Hematopoietic multipotent progenitor cell (in vitro differentiated cells): ENCODE results near the gene BANF2. TPM values are rescaled to one million over a fixed set of nuclear protein-coding genes. Genes with fewer than 3 reads are reported as not detected.
A peak's percentile ranks its signal among the peaks of the same experiment; 100 is the strongest.

Experiments used
- DNase-seq, 3 donors: peaks; one replicate each; pipeline ENCODE4 v3.0.0-alpha.2; 2011 to 2015; ENCODE audit warnings: low read depth in 2 of 3, low spot score in 2 of 3
- total RNA-seq: library from RNA; depleted of rRNA; stranded (reverse); fragments of >200 nt; gene quantifications from one replicate; pipeline ENCODE4 v1.2.3, GENCODE V29; 2012

BANF2 gene
- total RNA-seq, 1 donor: not detected

DNA sequence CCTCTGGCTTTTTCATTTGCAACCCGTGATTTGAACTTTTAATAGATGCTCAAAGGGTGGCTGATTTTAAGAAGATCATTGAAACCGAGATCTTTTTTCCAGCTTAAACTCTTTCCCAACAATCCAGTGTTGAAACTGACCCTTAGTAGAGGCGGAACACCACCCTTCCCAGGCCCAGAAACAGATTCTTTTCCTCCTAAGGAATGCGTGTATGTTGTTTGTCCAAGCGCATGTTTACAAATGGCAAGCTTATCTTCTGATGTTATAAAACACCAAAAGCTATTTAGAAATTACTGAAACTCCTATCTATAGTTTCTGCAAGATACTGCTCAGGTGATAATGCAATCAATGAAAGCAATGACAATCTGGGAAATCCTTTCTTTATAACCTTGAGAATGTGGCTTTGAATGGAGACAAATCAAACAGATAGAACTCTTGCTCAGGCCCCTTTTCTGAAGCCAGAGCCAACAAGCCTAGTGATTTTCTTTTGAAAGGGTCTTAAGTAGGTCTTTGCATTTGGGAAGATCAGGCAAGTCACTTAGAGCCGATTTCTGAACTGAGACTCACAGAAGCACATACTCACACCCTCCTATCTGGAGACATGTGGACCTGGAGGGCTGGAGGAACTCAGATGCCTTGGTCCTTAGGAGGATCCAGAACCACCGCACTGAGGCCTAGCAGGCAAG is 9.1 kb downstream of the BANF2 start:
- no peak for DNase-seq

DNA sequence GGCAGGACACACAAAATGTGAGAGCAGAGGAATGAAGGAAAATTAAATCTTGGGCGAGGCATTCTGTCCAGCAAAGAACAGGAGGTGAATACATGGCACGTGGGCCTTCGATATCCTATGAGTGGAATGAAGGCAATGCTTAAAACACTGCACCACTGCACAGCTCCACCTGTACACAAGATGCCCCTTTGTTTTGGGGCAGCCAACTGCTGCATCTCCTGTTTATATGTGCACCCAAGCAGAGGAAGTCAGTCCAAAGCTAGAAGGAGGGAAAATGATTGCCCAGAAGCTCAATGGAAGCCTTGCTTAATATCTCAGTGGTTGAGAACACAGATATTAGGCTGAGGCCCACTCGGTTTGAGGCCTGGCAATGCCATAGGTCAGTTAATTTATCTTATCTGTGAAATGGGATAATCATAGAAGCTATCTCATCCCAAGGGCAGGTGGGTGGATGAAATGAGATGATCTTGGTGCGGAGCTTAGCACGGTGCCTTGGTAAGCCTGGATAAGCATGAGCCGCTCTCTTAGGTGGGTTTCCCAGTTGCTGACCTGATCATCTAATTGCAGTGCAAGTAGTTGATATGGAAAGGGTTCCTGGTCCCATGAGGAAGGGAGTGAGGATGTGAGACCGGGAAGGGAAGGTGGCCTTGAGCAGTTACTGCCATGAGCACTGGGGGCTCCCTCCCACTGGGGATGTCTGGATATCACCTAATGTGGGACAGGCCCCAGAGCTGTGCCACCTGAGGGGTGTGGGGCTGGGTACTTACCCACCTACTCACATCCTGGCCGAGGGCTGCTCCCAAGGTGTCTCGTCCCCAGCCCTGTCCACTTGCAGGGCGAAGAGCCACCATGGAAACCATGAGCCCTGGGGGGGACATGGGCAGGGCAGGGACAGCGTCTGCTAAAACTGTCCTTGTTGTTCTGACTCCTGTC is 9.9 kb downstream of the BANF2 start:
- DNase-seq: no peak

DNA sequence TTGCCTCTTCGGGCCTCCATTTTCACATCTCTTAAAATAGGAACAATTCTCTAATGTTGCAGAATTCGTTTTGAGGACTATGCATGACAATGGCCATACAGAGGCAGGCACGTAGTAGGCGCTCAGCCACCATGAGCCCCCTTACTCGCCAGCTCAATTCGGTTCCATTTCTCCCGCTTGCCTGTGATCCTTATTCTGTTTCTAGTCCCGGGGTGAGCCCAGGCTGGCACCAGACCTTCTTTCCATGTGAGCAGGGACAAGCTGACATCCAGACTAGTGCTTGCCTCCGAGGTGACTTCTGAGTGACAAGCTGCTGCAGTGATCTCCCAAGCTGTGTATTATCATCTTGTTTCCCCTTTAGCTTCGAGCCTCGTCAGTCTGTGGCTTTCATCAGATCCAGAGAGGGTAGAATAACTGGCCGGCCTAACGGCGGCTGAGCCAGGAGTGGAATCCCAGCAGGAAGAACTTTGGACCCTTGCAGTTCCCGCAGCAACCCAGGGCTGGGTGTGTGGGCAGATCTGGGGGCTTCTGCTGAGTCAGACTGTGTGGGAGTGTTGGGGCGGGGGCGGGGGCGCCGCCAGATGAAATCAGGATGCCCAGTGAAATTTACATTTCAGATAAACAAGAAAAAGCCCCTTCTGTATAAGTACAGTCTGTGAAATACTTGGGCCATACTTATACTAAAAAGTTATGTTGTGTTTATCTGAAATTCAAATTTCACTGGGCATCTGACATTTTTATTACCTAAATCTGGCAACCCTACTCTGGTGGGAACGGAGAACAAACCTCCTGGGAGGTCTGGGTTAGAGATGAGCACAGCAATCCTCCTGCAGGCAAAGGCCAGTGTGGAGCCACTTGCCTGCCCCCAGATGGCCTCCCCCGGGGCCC is 10.9 kb downstream of the BANF2 start:
- DNase-seq: peak in 2 of 3 donors; percentile 10

DNA sequence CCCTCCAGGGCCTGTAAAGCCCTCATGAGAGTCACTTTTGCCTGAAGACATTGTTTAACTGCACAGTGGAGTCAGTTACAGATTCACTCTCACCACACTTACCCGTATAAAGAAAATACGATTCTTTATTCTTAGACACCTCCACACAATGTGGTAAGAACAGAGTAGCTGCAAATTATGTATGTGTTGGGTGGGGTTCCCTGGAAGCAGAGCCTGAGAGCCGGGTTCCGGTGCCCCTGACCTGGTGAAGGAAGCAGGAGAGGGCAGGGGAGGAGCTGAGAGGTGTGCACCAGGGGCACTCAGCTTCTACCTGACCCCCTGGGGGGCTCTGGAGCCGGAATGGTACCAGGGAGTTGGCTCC is 11.5 kb downstream of the BANF2 start:
- no peak for DNase-seq

DNA sequence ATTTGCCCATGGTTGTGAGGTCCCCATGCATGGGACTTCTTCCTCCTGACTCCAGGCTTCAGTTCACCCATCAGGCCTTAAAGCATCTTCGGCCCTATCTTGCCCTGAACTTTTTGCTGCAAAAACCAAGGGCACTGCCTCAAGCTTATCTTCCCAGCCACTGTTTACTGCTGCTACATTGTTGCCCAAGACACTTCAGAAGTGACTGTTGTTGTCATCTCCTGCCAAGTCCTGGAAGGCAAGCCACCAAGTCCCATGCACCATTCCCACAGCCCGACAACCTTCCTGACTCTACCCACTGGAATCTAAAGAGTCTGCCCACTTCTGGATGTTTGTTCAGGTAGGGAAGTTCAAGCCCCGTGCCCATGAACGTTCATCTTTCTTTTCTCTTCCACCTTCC is 12.4 kb downstream of the BANF2 start:
- no peak for DNase-seq

DNA sequence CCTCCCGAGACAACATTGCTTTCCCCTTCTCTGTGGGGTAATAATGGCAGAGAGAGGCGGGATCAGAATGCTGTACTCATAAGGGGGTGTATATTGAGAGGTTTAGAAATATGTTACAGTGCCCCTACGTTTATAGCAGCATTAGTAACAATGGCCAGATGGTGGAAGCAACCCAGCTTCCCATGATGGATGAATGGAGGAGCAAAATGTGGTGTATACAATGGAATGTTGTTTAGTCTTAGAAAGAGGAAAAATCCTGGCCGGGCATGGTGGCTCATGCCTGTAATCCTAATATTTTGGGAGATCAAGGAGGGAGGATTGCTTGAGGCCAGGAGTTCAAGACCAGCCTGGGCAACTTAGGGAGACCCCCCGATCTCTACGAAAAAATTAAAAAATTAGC is 12.9 kb downstream of the BANF2 start:
- DNase-seq: no peak

DNA sequence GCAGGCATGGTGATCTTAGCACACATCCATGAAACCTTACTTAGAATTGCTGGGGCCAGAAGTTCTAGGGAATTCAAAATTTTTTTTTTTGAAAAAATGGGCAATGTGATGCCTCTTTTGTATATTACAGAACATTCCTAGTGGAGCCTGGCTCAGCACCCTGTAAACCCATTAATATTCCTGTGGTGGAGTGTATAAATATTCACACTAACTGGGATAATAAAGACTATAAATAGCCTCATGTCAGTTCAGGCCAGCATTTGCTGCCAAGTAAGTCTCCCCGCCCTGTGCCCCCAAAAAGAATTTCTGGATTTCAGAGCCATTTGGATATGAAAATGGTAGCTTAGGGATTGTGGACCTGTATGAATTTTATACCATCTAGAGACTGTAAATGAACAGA is 14.8 kb downstream of the BANF2 start:
- DNase-seq: no peak

DNA sequence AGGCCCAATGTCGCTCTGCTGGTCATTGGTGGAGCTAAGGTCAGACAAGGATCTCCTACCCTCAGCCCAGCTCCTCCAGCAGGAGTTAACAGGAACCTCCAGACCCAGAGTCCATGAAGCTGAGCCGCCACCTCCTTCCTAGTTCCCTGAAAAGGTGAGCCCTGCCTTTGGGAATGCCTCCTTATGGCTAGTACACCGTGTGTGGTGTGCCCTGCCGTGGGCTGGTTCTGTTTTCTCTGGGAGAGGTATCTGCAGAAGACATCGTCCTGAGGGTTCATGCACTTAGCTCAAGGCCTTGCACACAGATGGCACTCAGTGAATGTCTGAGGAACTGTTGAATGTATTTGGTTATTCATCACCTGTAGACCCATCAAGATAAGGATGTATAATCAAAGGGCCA is 15.3 kb downstream of the BANF2 start:
- DNase-seq: no peak

DNA sequence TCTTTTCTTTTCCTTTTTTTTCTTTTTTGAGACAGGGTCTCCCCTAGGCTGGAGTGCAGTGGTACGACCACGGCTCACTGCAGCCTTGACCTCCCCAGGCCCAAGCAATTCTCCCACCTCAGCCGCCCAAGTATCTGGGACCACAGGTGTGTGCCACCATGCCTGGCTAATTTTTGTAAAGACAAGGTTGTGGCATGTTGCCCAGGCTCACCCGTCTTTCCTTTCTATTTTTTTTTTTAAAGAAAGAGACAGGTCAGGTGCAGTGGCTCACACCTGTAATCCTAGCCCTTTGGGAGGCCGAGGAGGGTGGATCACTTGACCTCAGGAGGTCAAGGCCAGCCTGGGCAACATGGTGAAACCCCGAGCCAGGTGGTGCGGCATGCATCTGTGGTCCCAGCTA is 16.6 kb downstream of the BANF2 start:
- no peak for DNase-seq

DNA sequence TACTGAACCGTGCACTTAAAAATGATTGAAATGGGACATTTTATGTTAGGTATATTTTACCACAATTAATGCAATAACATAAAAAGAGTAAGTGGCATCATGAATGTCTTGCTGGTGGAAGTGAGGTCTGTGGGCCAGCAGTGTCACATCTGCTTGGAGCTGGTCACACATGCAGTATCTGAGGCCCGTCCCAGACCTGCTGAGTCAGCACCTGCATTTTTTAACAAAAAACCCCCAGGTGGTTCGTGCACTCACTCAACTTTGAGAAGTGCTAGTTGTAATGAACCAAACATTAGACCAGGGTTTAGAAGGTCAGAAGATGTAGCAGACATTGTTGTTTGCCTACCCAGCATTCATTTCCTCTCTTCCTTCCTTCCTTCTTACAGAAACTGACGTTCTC is 21.0 kb downstream of the BANF2 start:
- no peak for DNase-seq

DNA sequence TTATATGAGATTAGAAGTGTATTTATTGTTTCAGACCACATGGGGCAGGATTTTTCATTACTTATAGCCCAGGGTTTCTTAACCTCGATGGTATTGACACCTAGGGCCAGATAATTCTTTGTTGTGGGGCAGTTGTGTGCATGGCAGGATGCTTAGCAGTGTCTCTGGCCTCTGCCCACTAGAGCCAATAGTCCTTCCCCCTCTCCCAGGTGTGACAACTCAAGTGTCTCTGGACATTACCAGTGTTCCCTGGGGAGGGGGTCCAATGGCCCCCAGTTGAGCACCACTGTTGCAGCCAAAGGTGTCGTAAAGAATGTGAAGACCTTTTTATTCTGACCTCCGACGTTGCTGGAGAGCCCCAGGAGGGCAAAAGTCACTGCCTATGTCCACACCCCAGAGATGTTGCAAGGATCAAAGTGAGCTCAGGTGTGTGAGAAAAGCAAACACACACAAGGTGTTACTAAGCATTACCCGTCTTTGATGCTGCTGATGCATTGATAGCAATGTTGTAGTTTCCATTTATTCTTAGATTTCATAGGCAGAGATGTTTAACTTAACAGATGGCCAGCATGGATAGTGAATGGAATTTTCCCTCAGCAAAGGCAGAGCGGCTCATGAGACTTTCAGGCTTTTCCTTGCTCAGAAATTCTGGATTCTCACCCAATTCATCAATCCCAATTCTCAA is 22.2 kb downstream of the BANF2 start:
- DNase-seq: peak in 1 of 3 donors; percentile 19

DNA sequence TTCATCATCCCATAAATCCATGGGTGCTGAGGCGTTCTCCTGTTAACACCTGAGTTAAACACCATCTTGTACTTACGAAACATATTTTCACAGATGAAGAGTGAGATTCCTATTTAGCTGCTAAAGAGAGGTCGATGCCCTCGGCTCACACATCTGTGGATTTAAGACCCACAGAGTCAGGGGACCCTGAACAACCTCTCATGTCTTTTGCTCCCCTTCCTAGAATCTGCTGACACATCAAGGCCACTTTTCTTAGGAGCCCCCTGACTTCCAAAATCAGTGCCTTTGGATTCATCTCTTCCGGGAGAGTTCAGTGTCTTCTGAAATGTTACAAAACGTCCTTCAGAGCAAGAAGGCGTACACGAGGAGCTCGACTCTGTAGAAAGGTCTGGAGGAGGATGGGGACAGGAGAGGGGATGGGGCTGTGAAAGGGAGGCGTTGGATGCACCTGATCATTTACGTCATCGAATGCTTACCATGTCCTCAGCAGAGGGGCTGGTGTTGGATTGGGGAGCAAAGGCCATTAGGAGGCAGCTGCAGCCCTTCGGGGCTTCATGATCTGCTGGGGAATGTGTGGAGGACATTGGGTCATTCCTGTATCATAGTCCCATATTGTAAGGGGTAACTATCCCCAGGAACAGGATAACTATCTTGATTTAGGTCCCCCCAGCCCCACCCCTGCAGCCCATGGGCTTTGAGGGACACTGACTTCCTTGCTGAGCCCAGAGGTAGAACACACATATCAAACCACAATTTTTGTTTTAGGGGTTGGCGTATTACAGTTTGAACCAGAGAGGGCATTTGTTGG is 22.9 kb downstream of the BANF2 start:
- no peak for DNase-seq

DNA sequence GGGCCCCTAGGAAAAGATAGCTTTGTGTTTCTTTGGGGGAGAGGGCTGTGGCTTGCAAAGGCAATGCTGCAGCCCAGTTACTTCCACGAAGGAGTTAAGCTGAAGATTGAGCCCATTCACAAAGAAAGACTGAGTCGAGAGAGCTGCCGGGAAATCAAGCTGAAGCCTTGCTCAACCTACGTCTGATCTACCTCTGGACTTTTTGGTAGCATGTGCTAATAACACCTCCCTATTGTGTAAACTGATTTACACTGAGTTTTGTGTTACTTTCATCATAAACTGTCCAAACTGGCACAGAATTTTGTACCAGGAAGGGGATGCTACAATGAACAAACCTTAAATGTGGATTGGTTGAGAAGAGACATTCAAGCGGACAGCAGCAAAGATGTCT is 23.5 kb downstream of the BANF2 start:
- no peak for DNase-seq

DNA sequence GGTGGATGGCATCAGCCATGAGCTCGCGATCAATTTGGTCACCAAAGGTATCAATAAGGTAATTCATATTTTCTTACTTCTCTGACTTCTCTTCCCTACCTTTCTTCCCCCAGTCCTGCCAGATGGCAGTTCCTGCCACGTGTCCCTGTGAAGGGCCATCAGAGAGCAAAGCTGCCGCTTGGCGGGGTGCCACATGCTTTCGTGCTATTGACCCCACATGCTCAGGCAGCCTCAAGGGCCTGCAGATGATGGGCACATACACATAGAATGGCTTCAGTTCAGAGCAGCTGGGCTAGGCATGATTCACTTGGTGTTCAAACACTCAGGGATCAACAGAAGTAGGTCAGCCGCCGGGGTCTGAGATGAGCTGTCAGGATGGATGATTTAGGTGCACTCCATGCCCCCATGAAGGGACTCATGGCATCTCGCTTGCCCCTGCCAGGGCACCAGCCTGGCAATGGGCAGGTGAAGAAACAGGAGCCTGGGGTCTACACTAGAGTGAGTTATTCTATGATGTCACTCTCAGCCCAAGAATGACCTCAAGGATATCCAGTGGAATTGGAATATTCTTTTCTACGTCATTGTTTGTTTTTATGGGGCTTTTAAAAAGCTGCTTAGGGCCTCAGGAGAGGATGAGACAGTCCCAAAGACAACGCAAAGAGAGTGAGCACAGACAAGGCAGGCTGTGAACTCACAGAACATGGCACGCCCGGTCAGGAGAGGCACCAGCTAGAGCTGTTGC is 25.5 kb downstream of the BANF2 start:
- no peak for DNase-seq

DNA sequence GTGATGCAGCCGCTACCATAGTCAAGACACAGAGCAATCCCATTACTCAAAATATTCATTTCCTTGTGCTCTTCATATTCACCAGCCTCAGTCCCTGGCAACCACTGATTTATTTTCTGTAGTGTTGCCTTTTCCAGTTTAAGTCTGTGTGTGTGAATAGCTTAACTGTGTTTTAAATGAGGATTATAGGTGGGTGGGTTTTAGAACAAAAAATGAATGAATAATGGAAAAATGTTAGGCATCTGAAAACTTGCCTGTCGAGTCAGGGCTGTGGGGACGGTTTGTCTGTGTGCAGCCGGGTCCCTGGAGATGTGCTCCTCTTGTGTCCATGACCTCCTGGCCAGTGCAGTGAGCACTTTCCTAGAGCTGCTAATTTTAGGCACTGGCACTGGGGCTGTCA is 27.1 kb downstream of the BANF2 start:
- no peak for DNase-seq

DNA sequence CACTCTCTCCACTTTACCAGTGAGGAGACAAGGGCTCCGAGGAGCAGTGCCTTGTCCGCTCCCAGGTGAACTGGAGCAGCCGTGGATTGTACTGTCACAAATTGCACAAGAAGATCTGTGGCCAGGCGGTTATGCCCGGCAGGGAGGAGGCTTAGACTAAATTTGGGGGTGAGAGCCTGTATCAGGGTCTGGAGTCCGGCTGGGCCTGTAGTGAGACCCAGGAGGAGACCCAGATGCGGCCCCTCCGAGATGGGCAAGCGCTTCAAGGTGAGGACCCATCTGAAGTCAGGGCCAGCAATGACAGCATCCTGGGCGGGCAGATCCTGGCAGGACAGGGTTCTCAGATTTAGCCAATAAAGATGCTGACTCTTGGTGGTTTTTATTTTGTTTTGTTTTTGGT is 27.6 kb downstream of the BANF2 start:
- no peak for DNase-seq

DNA sequence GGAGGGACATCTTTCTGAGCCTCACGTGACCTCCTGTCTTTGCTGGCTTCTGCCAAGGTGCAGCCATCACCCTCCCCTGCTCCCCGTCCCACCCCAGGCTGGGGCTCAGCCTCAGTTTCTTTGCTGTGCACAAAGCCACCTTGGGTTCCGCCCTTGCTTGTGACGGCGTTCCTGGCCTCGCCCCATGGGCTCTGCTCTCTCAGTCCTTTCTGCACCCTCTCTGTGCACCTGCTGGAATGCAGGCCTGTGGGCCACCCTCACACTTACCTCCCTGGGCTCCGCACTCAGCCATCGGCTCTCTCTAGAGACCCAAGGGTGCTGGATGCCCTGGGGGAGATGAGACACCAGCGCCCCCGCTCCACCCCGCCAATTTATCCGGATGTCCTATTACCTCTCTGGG is 28.3 kb downstream of the BANF2 start:
- DNase-seq: no peak

DNA sequence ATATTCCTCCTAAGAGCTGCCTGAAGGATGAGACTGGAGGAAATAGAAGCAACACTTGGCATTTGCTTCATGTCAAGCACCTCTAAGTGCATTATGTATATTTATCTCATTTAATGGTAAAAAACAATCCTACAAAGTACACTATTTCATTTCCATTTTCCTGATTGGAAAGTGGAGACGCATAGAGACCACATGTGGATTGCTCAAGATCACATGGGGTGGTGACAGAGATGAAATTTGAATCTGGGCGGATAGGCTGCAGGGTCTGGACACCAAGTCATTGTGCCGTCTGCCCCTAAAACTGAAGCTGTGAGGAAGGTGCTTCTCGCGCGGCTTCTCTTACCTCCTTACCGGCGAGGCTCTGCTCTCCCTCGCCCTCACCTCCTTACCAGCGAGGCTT is 30.3 kb downstream of the BANF2 start:
- DNase-seq: no peak

DNA sequence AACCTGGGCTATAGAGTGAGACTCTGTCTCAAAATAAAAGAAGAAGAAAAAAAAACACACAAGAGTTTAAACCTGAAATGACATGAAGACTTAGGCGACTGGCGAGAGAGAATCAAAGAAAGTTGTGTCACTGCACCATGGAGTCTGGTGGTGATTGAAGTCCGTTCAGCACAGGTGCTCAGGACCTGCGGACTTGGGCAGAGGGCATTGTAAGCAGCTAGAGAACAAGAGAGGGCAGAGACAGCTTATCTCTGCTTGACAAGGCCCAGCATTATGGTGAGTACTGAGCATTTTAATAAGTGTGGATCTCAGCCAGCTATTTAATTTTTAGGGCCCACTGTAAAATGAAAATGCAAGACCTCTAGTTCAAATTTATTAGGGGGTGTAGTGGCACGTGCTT is 31.5 kb downstream of the BANF2 start:
- DNase-seq: no peak
